HS-5 (cell line): ENCODE results near the gene BAG3.

Experiments
- DNase-seq: peaks from one replicate; pipeline ENCODE4 v3.0.0-alpha.2; 2012; ENCODE audit warnings: low read depth

BAG3 gene

DNA sequence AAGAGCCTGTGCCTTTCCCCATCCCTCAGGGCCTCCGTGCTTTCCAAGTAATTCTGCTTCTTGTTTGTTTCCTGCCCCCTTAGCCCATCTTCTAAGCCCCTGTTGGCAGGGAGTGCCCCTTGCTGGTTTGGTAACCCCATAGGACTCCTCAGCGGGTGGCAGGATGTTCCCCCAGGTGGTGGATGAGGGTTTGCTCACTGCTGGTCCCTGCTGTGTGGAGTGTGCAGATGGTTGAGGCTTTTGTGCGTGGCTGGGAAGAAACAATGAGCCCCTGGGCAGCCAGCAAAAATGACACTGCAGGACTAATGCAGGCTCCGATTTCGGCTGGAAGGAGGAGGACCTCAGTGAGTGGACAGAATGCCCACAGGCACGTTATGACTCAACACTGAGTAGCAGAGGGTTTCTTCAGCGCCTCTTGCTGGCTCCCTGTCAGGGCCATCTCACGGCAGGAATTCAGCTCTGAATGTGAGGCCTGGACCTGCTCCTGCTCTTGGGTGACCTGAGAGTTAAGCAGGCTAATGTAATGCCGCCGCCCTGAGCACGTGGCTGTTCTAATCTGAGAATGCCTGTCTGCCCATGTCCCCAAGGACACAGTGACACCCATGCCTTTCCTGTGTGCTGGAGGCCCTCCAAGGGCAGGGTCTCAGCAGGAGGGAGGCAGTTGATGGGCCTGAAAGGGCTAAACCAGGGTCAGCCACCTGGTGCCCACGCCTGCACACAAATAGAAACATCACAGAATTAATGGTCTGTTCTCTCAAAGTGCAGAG, 16.6 kb downstream of the BAG3 start:
- peak; percentile 88 for DNase-seq

DNA sequence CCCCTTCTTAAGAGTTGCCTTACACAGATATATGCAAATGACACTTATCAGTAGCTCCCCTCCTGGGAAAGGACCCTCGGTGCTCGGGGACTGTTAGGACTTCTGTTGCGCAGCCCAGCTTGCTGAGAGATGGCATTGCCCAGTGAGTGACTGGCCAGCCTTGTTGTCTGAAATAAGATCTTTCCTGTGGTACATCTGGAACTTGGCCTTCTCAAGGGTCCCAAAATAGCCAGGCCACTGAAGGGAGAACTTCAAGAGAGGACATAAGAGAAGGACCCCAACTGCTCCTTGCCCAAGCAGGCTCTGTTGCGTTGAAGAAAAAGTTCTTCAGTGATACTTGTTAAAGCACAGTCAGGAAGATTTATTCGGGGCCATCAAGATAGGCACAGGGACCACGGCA, 17.3 kb downstream of the BAG3 start:
- no peak for DNase-seq

DNA sequence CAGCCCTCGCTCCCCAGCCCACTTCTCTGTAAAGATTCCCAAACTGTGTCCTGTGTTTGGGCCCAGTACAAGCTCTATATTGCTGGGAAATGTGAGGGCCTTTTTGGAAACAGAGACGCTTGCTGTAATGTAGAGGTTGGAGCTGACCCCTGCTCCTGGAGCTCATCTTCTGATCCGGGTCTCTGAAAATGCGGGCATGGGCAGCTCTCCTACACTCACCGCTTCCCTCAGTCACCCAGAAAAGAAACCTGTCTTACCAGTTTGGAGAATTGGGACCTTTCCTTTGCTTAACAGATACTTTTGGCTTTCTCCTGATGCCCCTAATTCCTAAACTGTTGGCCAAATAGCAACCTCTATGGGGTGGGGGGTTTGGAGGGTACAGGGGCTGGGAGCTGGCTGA, 18.2 kb downstream of the BAG3 start:
- no peak for DNase-seq

- no peak for DNase-seq
These were observed 18.9 kb downstream of the BAG3 start for GRCh38 chr10:119669975-119670640.

GRCh38 chr10:119670717-119671116, 19.5 kb downstream of the BAG3 start:
- no peak for DNase-seq

GRCh38 chr10:119671381-119671780, 20.2 kb downstream of the BAG3 start:
- DNase-seq = no peak

- no peak for DNase-seq
These were observed 21.1 kb downstream of the BAG3 start for GRCh38 chr10:119672291-119672690.

- DNase-seq = no peak
These were observed 22.1 kb downstream of the BAG3 start for GRCh38 chr10:119673271-119673670.

DNA sequence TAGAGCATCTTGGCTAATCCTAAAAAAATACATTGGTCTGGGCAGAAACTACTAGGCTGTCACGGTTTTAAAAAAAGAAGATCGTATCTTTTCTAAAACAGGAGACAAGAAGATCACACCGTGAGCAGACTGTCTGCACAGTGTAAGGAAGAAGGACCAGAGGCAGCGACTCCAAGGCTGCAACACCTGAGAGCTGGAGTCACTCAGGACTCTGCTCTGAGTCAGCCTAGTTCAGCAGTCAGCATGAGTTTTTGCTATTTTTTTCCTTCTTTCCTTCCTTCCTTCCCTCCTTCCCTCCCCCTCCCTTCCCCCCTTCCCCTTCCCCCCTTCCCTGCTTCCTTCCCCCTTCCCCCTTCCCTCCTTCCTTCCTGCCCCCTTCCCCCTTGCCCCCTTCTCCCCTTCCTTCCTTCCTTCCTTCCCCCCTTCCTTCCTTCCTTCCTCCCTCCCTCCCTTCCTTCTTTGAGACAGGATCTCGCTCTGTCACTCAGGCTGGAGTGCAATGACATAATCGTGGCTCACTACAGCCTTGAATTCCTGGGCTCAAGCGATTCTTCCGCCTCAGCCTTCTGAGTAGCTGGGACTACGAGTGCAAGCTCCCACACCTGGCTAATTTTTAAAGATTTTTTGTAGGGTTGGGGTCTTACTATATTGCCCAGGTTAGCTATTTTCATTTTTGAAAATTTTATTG, 24.4 kb downstream of the BAG3 start:
- no peak for DNase-seq

GRCh38 chr10:119677126-119677525, 25.9 kb downstream of the BAG3 start:
- no peak for DNase-seq

- no peak for DNase-seq
These were observed 26.9 kb downstream of the BAG3 start for GRCh38 chr10:119677904-119678755.

GRCh38 chr10:119679480-119679829, 28.3 kb downstream of the BAG3 start:
- no peak for DNase-seq

DNA sequence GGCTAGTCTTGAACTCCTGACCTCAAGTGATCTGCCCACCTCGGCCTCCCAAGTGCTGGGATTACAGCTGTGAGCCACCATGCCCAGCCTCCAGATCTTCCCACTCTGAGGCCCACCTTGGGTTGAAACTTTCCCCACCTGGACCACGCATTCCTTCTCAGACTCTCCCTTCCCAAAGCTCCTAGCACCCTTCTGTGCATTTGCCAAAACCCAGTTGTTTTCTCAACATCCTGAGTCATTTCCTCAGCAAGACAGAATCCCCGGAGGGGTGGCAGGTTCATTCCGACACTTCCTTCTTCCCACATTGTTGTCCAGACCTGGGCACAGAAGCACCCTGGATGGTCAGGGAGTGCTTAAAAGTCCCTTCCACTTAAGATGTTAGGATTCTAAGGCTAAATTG, 28.9 kb downstream of the BAG3 start:
- no peak for DNase-seq

GRCh38 chr10:119680650-119681081, 29.5 kb downstream of the BAG3 start:
- DNase-seq = no peak

DNA sequence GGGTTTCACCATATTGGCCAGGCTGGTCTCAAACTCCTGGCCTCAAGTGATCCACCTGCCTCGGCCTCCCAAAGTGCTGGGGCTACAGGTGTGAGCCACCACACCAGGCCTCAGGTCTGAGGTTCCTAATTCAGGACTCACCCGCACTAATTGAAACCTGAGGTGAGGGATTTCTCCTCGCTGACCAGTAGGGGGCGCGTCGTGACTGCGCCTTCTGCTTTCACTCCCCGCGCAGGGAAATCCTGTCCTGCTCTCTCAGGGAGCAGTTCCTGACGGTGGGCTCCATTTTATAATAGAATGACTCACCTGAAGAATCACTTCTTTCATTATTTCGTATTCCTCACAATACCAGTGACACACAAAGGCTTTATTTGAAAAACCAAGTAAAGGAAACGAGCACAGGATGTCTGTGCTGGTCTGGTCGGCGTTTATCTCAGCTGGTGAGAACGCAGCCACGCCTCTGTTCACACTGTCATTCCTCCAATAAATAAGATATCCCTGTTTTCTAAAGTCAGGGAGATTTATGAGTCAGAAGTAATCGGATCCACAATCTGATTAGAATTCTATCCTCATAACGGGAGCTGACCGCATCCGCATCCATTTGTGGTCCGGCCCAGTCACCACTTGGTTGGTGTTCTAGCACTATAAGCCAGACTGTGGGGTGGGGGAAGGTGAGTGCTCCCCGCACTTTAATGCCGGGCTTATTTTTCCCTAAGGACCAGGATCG, 35.4 kb downstream of the BAG3 start:
- DNase-seq = peak; percentile 86

DNA sequence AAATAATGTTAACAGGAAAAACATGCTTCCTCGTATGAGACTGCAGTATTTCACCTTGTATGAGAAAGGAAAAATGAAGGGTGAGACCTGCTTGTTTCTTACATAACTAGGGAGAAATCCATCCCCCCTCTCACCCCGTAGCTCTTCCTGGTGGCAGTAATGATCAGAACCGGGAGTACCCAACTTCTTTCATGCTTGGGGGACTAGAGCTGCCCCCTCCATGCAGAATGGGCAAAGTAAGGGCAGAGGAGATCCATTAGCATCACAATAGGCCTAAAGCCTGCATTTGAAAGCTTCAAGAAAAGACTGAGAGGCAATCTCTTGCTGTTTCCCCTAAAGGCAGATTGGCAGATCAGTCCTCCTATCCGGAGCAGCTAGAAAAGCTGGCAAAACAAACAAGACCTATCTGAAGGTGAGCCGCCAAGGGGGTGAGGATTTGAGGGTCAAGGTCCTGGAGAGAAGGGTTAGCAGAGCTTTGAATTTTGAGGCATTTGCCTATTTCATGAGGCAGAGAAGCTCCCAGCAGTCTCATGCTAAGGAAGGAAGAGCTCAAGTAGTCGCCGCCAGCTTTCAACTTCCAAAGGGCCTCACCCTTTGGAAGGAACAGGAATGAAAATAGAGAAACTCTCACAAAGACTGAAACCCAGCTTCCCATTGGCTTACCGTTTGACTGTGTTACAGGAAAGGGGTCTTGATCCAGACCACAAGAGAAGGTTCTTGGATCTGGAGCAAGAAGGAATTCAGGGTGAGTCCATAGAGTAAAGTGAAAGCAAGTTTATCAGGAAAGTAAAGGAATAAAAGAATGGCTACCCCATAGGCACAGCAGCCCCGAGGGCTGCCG, 36.2 kb downstream of the BAG3 start:
- DNase-seq = no peak

DNA sequence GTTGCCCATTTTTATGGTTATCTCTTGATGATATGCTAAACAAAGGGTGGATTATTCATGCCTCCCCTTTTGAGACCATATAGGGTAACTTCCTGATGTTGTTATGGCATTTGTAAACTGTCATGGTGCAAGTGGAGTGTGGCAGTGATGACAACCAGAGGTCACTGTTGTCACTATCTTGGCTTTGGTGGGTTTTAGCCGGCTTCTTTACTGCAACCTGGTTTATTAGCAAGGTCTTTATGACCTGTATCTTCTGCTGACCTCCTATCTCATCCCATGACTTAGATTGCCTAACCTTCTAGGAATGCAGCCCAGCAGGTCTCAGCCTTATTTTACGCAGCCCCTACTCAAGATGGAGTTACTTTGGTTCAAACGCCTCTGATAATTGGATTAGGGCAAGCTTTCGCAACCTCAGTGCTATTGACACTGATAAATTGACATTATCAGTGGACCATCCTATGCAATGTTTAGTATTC, 36.9 kb downstream of the BAG3 start:
- no peak for DNase-seq

- DNase-seq = no peak
These were observed 37.9 kb downstream of the BAG3 start for GRCh38 chr10:119689016-119689580.

DNA sequence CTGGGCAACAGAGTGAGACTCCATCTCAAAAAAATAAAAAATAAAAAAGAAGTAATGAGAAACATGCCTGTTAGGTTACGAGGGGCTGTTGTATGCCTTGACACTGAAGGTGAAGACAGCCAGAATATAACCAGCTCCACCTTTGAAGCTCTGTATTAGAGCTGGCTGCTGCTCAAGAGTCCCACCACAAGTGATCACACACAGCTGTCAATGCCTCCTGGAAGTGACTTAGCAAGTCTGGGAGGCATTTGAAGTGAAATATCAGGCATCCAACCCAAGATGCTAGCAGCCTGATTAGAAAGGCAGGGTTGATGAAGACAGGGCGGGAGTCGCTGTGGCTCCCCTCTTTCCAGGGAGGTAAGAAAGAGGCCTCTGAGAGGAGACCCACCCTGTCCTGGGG, 40.5 kb downstream of the BAG3 start:
- DNase-seq = no peak

DNA sequence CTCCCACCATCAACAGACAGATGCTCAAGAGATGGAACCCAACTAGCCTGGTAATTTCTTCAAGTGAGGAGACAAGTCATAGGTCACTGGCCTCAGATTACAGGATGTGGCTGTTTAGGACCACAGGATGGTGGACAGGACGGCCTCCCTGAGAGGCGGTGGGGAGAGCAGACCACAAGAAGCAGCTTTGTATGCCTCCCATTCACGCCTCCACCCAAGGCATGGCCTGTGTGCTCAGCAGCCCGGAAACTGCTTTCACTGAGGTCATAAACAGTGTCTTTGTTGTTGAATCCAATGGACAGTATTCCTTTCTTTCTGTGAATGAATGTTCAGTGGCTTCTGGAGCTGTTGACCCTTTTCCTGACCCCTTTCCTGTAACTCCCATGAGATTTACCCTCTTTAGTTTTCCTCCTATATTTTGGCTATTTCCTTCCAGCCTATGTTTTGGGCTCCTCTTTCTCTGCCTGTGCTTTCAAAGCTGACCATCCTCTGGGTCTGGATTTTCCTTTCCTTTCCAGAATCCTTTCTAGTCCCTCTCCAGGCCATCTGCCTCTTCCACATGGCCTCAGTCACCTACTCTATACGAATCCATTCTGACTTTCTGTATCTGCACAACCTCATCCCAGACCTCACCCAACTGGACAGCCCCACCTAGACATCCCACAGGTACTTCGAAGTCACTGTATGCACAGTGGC, 42.2 kb downstream of the BAG3 start:
- DNase-seq = no peak
